H1 (cell line): ENCODE measurements around the gene PPP1R1C.
A peak's percentile ranks its signal among the peaks of the same experiment; 100 is the strongest.

Experiments used
- ASH2L ChIP-seq: fragments of 200-600, 300-600 bp; sonication (generic); IDR thresholded peaks from one replicate; pipeline ENCODE4 v1.7.1; 2017; ENCODE audit warnings: low read length
- CTCF ChIP-seq, 3 experiments: IDR thresholded peaks; 1 replicate in 2 of 3; 2 replicates in 1 of 3; pipeline versions ENCODE4 v1.5.1 to v1.6.1; 2011; ENCODE audit warnings: low read length in 3 of 3, mild to moderate bottlenecking in 3 of 3, inconsistent platforms in 2 of 3, low read depth in 1 of 3, moderate library complexity in 1 of 3; ENCODE audit not compliant: insufficient read depth in 1 of 3; ENCODE audit errors: control extremely low read depth in 1 of 3
- EGR1 ChIP-seq: IDR thresholded peaks from 2 replicates; pipeline ENCODE4 v1.6.1; 2011; ENCODE audit warnings: low read depth, low read length, borderline replicate concordance
- EP300 ChIP-seq, 2 experiments: IDR thresholded peaks; 1 replicate in 1 of 2; 2 replicates in 1 of 2; pipeline ENCODE4 v1.6.1; 2011 to 2012; ENCODE audit warnings: low read depth in 2 of 2, low read length in 2 of 2, mild to moderate bottlenecking in 2 of 2, borderline replicate concordance in 1 of 2, inconsistent platforms in 1 of 2, moderate library complexity in 1 of 2
- NANOG ChIP-seq: IDR thresholded peaks from 2 replicates; pipeline ENCODE4 v1.6.1; 2011; ENCODE audit warnings: low read length, low read depth, mild to moderate bottlenecking, inconsistent platforms; ENCODE audit not compliant: insufficient read depth, poor library complexity, severe bottlenecking
- POLR2A ChIP-seq, 2 experiments: IDR thresholded peaks; 1 replicate in 1 of 2; 2 replicates in 1 of 2; pipeline ENCODE4 v1.6.1; 2011; ENCODE audit warnings: low read depth in 2 of 2, low read length in 2 of 2, mild to moderate bottlenecking in 2 of 2; ENCODE audit errors: control extremely low read depth in 1 of 2
- POLR2AphosphoS5 ChIP-seq: IDR thresholded peaks from 2 replicates; pipeline ENCODE4 v1.6.1; 2011; ENCODE audit warnings: low read depth, low read length
- RFX5 ChIP-seq: IDR thresholded peaks from 2 replicates; pipeline ENCODE4 v1.6.1; 2011; ENCODE audit warnings: low read depth, low read length, improper control_type of control experiment, borderline replicate concordance
- SIN3A ChIP-seq, 2 experiments: IDR thresholded peaks in 1 of 2; conservative IDR thresholded peaks in 1 of 2; 2 replicates each; pipeline ENCODE4 v1.6.1; 2011 to 2012; ENCODE audit warnings: low read length in 2 of 2, improper control_type of control experiment in 1 of 2, low read depth in 1 of 2, mild to moderate bottlenecking in 1 of 2
- SIRT6 ChIP-seq: IDR thresholded peaks from one replicate; pipeline ENCODE4 v1.7.1; 2012; ENCODE audit warnings: low read length, inconsistent platforms
- SUZ12 ChIP-seq: fragments of 200-600 bp; sonication (generic); IDR thresholded peaks from 2 replicates; pipeline ENCODE4 v1.6.1; 2012; ENCODE audit warnings: mild to moderate bottlenecking, inconsistent platforms, low read length, moderate library complexity, mixed read lengths
- YY1 ChIP-seq: IDR thresholded peaks from 2 replicates; pipeline ENCODE4 v1.6.1; 2011; ENCODE audit warnings: low read depth, mild to moderate bottlenecking, low read length

- TF ChIP-seq CTCF (IDR thresholded peaks at IDR 0.05; ENCODE audit: control extremely low read depth in 1 of 3, insufficient read depth in 1 of 3, low read depth in 1 of 3, low read length in 3 of 3) (peak; percentile 13 to 72 (median 59)), EP300 (IDR thresholded peaks at IDR 0.05; ENCODE audit: borderline replicate concordance in 1 of 2, low read depth in 2 of 2, low read length in 2 of 2) (no peak), SUZ12 (no peak), YY1 (no peak), RFX5 (no peak), ASH2L (peak; percentile 38), POLR2AphosphoS5 (no peak), POLR2A (IDR thresholded peaks at IDR 0.05; ENCODE audit: control extremely low read depth in 1 of 2, low read depth in 2 of 2, low read length in 2 of 2) (no peak), SIN3A (conservative IDR thresholded peaks at IDR 0.05 in 1 of 2, IDR thresholded peaks at IDR 0.05 in 1 of 2; ENCODE audit: low read depth in 1 of 2, low read length in 2 of 2) (no peak), NANOG (no peak), SIRT6 (no peak), EGR1 (no peak)
Observed at GRCh38 chr2:181953881-181954537, 31.6 kb upstream of the PPP1R1C start.
